Measurements from ENCODE around the gene TIMM44. TPM values are rescaled to one million over a fixed set of nuclear protein-coding genes. Genes with fewer than 3 reads are reported as not detected.

Gene TIMM44, protein sequence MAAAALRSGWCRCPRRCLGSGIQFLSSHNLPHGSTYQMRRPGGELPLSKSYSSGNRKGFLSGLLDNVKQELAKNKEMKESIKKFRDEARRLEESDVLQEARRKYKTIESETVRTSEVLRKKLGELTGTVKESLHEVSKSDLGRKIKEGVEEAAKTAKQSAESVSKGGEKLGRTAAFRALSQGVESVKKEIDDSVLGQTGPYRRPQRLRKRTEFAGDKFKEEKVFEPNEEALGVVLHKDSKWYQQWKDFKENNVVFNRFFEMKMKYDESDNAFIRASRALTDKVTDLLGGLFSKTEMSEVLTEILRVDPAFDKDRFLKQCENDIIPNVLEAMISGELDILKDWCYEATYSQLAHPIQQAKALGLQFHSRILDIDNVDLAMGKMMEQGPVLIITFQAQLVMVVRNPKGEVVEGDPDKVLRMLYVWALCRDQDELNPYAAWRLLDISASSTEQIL
- 151 TPM for total RNA-seq

DNA sequence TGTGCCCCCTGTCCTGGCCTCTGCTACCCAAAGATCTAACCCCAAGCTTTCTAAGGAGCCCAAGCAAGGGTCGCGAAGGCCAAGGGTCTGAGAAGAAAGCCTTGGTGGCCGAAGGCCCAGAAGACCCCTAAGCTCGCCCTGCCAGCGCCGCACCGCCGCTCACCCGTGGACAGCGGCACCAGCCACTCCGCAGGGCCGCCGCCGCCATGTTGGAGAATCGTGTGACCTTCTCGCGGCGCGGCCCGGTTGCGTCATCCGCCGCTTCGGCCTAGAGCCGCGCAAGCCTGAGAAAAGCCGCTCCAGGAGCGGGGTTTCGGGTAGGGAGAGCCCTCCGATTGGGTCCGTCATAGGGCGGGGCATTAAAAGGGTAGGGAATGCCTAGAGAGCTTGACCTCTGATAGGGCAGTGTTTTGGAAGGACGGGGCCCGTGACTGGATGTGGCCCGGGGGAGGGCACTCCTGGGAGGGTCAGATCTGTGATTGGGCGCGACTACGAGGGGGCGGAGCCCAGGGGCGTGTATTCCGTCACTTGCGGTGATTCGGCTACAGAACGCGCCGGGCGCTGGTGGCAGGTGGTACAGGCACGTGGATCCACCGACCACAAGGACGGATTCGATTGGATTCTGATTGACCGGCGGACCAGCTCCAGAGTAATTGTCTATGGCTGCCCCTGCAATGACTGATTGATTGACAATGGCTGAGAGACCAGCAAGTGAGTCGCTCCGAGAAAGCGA, at the start of gene TIMM44:
TSS of gene TIMM44 (minus strand) at position 223 of the 733 bp plus-strand sequence. CDS start at position 208, 15 bp downstream.
- H3K9me3 ChIP-seq = no peaks in the 10 kb centered on the region
- peaks cover 11 to 15% of the 10 kb centered on the region in 2 donors for H3K36me3 ChIP-seq
- TF ChIP-seq, protein P1, sequence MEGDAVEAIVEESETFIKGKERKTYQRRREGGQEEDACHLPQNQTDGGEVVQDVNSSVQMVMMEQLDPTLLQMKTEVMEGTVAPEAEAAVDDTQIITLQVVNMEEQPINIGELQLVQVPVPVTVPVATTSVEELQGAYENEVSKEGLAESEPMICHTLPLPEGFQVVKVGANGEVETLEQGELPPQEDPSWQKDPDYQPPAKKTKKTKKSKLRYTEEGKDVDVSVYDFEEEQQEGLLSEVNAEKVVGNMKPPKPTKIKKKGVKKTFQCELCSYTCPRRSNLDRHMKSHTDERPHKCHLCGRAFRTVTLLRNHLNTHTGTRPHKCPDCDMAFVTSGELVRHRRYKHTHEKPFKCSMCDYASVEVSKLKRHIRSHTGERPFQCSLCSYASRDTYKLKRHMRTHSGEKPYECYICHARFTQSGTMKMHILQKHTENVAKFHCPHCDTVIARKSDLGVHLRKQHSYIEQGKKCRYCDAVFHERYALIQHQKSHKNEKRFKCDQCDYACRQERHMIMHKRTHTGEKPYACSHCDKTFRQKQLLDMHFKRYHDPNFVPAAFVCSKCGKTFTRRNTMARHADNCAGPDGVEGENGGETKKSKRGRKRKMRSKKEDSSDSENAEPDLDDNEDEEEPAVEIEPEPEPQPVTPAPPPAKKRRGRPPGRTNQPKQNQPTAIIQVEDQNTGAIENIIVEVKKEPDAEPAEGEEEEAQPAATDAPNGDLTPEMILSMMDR (IDR thresholded peaks at IDR 0.05) = no peak
- intact Hi-C loops (cut with DNase I) = loop anchor here (1.0 to 2.0 kb wide), 5 partner anchors 14 to 309 kb away; partner anchors contain the start of genes MAP2K7 and SNAPC2
- peak; percentile 98 to 100 for DNase-seq (ENCODE audit: low spot score in 2 of 2)
- peak within 1 kb of the TSS; percentile 91 to 93 for H3K27ac ChIP-seq
- H3K27me3 ChIP-seq = no peaks in the 10 kb centered on the region
- H3K4me3 ChIP-seq = peak within 1 kb of the TSS; percentile 58 to 81
- H3K4me1 ChIP-seq = peaks cover 0 to 13% of the 10 kb centered on the region in 2 donors

DNA sequence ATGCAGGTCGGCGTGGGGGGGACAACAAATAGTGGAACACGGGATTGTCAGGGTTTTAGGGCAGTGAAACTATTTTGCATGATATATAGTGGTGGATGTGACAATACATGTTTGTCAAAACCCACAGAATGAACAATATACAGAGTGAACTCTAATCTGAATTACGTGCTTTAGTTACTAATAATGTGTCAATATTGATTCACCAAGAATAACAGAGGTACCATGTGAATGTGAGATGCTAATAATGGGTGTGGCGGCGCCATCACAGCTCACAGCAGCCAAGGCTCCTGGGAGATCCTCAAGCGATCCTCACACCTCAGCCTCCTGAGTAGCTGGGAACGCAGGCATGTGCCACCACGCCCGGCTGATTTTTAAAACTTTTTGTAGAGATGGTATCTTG, 49.1 kb upstream of the TIMM44 start:
- Histone ChIP-seq H3K4me3 (no peak overlapping the region), H3K9me3 (no peaks in the 10 kb centered on the region), H3K27me3 (no peaks in the 10 kb centered on the region), H3K4me1 (no peaks in the 10 kb centered on the region), H3K36me3 (peaks cover 37 to 44% of the 10 kb centered on the region in 2 donors), H3K27ac (no peak overlapping the region)
- TF ChIP-seq, protein P1 (IDR thresholded peaks at IDR 0.05) = no peak
- intact Hi-C loops (cut with DNase I) = no loop called here
- DNase-seq (ENCODE audit: low spot score in 2 of 2) = no peak

DNA sequence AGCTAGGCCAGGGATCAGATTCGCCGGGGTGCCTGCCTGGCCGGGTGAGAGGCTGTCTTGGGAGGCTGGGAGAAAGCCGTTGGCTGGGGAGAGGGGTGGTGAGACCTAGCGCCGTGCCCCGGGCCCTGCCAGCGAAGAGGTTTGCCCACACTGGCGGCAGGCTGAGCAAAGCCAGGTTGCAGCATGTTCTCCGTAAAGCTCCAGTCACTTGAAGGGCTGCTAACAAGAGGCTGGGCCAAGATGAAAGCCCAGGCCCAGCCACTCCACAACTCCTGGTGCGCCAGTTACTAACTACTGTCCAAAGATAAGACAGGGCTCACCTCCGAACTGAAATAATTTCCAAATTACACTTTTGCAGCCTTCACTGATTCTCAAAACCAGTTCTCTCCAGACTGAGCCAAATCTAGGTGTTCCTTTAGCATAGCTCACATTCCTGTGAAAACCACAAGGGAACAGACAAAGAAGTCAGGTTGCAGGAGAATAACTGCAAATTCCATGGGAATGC, 45.7 kb upstream of the TIMM44 start:
- Histone ChIP-seq H3K36me3 (peaks cover 55 to 72% of the 10 kb centered on the region in 2 donors), H3K4me3 (no peak overlapping the region), H3K9me3 (no peaks in the 10 kb centered on the region), H3K27me3 (no peaks in the 10 kb centered on the region), H3K4me1 (peaks cover 0 to 3% of the 10 kb centered on the region in 2 donors), H3K27ac (no peak overlapping the region)
- no peak for DNase-seq (ENCODE audit: low spot score in 2 of 2)
- TF ChIP-seq, protein P1 (IDR thresholded peaks at IDR 0.05) = no peak
- intact Hi-C loops (cut with DNase I) = no loop called here

DNA sequence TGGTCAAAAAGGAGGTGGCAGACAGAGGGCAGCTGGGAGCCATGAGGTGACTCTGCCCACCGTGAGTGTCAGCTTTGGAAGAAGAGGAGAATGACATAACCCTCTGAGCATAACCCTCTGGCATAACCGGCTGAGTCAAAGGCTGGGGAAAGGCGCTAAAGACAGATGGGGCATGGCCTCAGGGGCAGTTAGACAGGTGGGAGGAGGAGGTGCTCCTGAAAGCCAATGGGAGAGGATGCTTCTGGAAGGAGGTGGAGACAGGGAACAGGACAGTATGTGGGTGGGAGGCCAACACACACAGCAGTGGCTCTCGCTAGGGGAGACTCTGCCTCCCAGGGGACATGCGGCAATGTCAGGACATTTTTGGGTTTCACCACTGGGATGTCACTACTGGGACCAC, 44.8 kb upstream of the TIMM44 start:
- peaks cover 63 to 80% of the 10 kb centered on the region in 2 donors for H3K36me3 ChIP-seq
- no peaks in the 10 kb centered on the region for H3K9me3 ChIP-seq
- no peak overlapping the region for H3K27ac ChIP-seq
- TF ChIP-seq, protein P1 (IDR thresholded peaks at IDR 0.05) = no peak
- H3K4me3 ChIP-seq = no peak overlapping the region
- H3K27me3 ChIP-seq = no peaks in the 10 kb centered on the region
- H3K4me1 ChIP-seq = peaks cover 0 to 3% of the 10 kb centered on the region in 2 donors
- intact Hi-C loops (cut with DNase I) = no loop called here
- DNase-seq (ENCODE audit: low spot score in 2 of 2) = no peak

DNA sequence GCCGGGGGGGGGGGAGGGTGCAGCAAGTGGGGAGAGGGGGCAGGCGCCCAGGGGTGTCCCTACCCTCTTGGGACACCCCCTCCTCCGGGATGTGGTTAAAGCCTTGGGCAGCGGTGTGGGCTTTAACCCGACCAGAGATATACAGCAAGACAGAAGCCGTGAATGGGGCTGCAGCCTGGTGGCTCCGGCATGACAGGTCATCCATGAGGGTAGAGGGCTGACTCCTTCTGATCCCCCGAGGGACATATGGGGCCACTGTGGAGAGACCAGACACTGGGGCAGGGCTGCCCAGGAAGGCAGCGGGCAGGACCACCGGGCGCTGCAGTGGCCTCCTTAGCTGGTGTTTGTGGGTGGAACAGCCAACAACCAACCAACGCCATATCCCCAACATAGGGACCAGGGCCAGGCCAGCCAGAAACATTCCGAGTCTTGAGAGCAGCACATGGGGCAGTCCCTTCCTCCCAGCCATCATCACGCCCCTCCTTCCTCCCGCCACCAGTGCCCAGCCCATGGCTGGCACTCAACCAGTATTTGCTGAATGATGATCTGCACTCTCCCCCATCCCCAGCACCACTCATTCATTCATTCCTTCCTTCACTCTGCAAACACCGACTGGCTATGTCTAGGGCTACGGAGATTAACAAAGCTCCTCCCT, 43.8 kb upstream of the TIMM44 start:
- DNase-seq (ENCODE audit: low spot score in 2 of 2) = no peak
- Histone ChIP-seq H3K36me3 (peaks cover 73 to 91% of the 10 kb centered on the region in 2 donors), H3K4me1 (peaks cover 0 to 3% of the 10 kb centered on the region in 2 donors), H3K27ac (no peak overlapping the region), H3K27me3 (no peaks in the 10 kb centered on the region), H3K9me3 (no peaks in the 10 kb centered on the region), H3K4me3 (no peak overlapping the region)
- TF ChIP-seq, protein P1 (IDR thresholded peaks at IDR 0.05) = no peak
- intact Hi-C loops (cut with DNase I) = no loop called here
